Eye (tissue), 1 donor: ENCODE data around the gene HS1BP3.

Experiments used
- DNase-seq: peaks from one replicate; pipeline ENCODE4 v3.0.0-alpha.2; 2015

The HS1BP3 gene

GRCh38 chr2:20596973-20597859 is 53.7 kb downstream of the HS1BP3 start:
- no peak for DNase-seq

DNA sequence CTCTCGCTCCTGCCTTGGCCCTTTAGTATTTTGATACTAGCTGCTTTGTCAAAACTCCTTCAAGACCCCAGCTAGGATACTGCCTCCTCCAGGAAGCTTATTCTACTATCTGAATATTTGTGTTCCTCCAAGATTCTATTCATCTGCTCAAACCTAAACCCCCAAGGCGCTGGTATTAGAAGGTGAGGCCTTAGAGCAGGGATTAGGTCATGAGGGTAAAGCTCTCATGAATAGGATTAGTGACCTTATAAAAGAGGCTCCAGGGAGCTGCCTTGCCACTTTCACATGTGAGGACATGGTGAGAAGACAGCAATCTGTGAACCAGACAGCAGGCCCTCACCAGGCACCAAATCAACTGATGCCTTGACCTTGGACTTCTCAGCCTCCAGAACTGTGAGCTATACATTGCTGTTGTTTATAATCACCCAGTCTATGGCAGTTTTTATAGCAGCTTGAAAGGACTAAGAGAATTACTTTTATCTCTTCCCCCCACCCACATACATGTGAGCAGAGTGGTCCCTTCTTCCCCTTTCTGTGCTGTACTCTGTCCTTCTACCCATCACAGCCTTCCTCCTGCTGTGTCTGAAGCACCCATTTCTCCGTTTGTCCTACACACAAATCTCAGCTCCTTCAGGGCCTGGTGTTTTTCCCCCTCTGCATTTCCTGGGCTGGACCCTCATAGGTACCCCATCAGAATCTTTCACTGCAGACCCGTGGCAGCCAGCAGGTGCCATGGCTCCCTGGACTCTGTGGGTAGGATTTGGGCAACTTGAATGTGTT is 54.5 kb downstream of the HS1BP3 start:
- DNase-seq, result no peak

GRCh38 chr2:20595439-20596192 is 55.3 kb downstream of the HS1BP3 start:
- DNase-seq, result no peak

- DNase-seq, result no peak
Observed at GRCh38 chr2:20594957-20595356, 55.9 kb downstream of the HS1BP3 start.

GRCh38 chr2:20594048-20594750 is 56.7 kb downstream of the HS1BP3 start:
- DNase-seq, result no peak

DNA sequence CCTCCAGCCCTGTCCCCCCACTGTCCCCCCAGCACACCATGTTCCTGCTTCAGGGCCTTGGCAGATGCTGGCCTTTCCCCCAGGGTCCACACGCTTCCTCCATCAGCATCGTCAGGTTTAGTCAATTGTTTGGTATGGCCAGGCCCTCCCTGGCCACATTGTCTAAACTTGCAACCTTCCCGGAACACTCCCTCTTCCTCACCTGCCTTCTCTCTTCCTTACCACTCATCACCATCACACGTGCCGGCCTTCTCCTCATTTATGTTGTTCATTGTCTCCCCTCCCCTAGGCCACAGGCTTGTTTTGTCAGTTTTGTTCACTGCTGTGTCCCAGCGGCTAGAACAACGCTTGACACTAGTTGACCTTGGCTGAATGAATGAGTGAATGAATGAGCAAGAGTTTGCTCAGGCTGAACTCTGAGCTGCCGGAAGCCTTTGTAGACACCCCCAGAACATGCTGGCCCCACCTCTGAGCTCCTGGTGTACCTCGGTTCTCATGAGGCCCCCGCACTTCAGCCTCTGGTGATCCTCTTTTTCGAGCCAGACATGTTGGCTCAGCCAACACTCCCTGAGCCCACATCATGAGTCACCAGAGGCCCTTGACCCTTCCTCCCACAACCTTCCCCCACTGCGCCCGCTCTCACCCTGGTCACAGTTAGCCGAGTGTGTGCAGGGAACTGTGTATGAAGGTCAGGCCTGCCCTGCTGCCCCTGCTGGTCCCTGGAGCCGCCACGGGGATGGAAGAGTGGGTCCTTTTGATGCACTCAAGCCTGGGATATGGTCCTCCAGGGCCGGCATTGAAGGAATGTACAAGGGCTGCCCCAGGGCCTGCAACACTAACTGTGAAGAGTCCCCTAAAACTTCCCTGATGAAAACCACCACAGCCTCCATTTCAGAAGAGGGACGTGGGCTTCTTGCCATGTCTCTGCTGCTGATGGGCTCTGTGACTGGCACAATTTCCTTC is 57.5 kb downstream of the HS1BP3 start:
- no peak for DNase-seq

- no peak for DNase-seq
Observed at GRCh38 chr2:20592106-20593071, 58.5 kb downstream of the HS1BP3 start.

- DNase-seq, result no peak
Observed at GRCh38 chr2:20590704-20591515, 60.0 kb downstream of the HS1BP3 start.

GRCh38 chr2:20589975-20590703 is 60.8 kb downstream of the HS1BP3 start:
- DNase-seq, result no peak

- DNase-seq, result no peak
Observed at GRCh38 chr2:20588918-20589871, 61.7 kb downstream of the HS1BP3 start.

DNA sequence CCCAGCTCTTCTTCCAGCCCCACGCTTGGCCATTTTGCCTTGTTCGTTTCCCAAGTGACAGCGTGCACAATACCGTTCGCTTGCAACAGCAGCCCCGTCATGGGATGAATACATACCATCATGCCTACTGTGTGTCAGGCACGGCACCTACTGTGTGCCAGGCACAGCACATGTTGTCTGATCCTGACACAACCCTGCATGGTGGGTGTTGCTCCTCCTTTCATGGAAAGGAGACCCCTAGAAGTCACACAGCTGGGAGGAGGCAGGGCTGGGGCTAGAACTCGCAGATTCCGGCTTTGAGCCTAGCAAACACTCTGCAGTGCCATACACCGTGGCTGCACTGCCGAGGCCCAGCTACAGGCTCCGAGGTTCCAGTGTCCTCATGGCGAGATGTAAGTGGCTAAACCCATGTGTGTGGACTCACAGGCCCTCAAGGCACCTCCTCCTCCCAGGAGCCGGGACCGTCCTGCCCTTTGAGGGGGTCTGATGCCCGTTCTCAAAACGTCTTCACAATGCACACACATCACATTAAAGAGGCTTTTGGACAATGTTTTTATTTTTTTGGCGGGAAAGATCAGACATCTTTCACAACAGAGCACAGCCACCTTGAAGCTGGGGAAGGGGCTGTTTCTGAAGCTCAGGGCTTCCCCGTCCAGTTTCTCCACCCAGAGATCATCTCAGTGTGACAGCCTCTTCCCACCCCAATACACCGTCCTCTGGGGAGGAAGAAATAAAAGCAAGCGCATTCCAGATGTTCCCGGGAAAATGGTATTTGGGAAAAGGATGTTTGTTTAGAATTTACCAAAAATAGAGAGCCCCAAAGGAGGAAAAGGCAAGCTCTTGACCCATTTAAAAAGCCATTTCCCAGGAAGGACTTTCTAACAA is 64.9 kb downstream of the HS1BP3 start:
- DNase-seq, result no peak

GRCh38 chr2:20585359-20585709 is 65.6 kb downstream of the HS1BP3 start:
- DNase-seq, result no peak

DNA sequence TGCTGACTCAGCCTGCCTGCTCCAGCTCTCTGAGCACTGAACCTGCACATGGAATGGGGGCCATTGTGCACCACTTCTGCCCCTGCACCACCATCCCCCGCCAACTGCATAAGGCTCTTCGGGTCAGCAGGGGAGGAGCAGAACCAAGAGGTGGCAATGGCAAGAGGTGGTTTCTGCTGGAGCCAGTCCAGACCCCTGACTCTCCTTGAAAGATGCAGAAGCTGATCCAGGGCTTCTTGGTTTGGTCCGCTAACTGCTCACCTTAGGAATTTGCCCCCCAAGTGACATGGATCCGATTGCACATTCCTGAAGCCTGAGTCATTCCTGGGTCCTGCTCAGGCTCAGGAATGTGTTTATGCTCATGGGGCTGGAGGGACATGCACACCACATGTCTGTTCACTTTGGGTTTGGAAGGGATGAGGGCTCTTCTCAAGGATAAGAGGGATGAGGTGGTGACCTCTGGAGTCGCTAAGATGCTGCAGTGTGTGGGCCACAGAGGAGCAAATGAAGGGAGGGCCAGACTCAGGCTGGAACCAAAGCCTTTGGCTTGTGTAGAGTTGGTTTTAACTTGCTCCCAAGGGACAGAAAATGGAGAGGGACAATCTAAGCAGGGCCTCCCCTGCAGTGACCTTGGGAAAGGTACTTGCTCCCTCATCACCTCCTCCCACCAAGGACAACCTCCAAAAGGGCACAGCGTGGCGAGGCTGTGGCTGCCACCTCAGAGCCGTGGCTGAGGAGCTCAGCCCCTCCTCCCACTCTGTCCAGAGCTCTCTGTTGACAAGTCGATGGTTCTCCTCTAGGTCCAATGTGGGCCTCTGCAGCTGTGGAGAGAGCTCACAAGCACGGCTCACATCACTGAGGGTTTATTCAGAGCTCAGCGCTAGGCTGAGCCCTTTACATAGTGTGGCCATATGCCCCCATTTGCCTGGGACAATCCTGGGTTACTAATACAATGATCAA is 66.2 kb downstream of the HS1BP3 start:
- DNase-seq, result peak; percentile 93

DNA sequence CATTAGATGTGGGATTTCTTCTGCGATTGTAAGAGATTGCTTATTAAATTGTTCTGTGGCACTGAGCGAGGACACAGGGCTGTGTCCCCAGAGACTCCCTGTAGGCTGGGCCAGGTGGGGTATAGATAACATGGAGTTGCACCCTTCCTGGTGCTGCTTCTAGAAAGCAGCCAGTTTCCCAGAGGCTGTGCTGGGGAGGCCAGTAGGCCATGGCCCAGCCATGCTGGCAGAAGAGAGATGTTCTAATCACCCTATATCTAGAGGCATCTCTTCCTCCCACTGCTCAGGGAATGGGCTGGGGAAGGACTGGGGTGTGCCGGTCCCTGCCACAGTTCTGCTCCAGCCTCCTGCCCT is 66.9 kb downstream of the HS1BP3 start:
- no peak for DNase-seq

DNA sequence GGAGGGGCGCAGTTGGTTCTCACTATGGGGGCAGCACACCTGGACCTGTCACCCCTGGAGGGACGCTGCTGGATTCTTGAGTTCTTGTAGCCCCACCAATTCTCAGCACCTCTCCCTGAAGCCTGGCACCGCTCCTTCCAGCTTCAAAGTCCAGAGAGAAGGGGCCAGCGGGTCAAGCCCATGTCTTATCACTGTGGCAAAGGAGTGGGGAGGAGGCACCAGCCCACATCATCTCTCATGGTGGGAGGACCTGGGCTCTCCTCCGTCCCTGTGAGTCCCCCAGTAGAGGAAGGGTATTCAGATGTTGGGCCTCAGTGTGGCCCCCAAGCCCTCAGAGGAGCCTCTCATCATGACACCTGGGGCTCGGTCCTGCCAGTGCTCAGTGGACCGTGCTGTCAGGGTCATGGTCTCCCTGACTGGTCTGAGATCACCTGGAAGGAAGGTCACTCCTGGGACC is 67.4 kb downstream of the HS1BP3 start:
- no peak for DNase-seq
